ENCODE measurements around the gene GRM1. TPM values are rescaled to one million over a fixed set of nuclear protein-coding genes. Genes with fewer than 3 reads are reported as not detected.

Gene GRM1
- total RNA-seq, 4 donors from 2014 or later = 0.13 TPM; not detected in 3

GRCh38 chr6:146103416-146104072, 74.7 kb downstream of the GRM1 start:
- ATAC-seq = no peak
- peaks cover 3% of the 10 kb centered on the region for H3K27me3 ChIP-seq
- H3K9me3 ChIP-seq = no peaks in the 10 kb centered on the region
- H3K4me3 ChIP-seq = no peak overlapping the region
- no peaks in the 10 kb centered on the region for H3K36me3 ChIP-seq
- WGBS, 2 donors (ENCODE audit: low coverage in 1 of 2) = 75 to 85% methylated on average over 3 of the region's 3 CpGs
- H3K4me1 ChIP-seq = no peaks in the 10 kb centered on the region
- no peak overlapping the region for H3K27ac ChIP-seq
- TF ChIP-seq, protein P1, sequence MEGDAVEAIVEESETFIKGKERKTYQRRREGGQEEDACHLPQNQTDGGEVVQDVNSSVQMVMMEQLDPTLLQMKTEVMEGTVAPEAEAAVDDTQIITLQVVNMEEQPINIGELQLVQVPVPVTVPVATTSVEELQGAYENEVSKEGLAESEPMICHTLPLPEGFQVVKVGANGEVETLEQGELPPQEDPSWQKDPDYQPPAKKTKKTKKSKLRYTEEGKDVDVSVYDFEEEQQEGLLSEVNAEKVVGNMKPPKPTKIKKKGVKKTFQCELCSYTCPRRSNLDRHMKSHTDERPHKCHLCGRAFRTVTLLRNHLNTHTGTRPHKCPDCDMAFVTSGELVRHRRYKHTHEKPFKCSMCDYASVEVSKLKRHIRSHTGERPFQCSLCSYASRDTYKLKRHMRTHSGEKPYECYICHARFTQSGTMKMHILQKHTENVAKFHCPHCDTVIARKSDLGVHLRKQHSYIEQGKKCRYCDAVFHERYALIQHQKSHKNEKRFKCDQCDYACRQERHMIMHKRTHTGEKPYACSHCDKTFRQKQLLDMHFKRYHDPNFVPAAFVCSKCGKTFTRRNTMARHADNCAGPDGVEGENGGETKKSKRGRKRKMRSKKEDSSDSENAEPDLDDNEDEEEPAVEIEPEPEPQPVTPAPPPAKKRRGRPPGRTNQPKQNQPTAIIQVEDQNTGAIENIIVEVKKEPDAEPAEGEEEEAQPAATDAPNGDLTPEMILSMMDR (IDR thresholded peaks at IDR 0.05) = no peak
- no peak for TF ChIP-seq EP300 (IDR thresholded peaks at IDR 0.05)

DNA sequence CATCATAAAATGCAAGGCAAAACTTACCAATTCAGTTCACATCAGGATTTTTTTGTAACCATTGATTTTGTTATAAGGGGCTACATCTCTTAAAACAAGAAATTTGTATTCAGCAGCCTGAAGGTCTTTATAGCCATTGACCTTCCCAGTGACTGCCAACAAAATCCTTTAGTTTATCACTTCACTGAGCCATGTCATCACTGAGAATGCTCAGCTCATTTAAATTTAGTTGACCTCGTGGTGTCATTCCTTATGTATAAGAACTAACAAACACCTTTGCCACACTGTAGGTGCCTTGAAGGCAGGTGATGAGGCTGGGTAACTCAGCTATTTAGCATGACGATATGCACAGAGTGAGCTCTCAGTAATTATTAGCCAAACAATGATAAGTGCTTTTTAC, 77.7 kb downstream of the GRM1 start:
- no peak overlapping the region for H3K4me3 ChIP-seq
- no peaks in the 10 kb centered on the region for H3K36me3 ChIP-seq
- no peak for TF ChIP-seq EP300 (IDR thresholded peaks at IDR 0.05)
- no peak for TF ChIP-seq POLR2AphosphoS5 (IDR thresholded peaks at IDR 0.05)
- TF ChIP-seq, protein P1 (IDR thresholded peaks at IDR 0.05) = no peak
- TF ChIP-seq POLR2A (IDR thresholded peaks at IDR 0.05) = no peak
- no peak overlapping the region for H3K27ac ChIP-seq
- peaks cover 0 to 11% (median 0%) of the 10 kb centered on the region in 3 donors for H3K9me3 ChIP-seq
- peaks cover 3% of the 10 kb centered on the region for H3K27me3 ChIP-seq
- ATAC-seq = no peak
- 83 to 100% methylated on average over 1 to 2 of the region's 2 CpGs for WGBS, 2 donors (ENCODE audit: low coverage in 1 of 2)
- no peaks in the 10 kb centered on the region for H3K4me1 ChIP-seq

GRCh38 chr6:146110990-146111389, 82.1 kb downstream of the GRM1 start:
- ATAC-seq = no peak
- peaks cover 0 to 11% (median 0%) of the 10 kb centered on the region in 3 donors for H3K9me3 ChIP-seq
- WGBS, 2 donors (ENCODE audit: low coverage in 1 of 2) = 17% methylated on average over 1 of the region's 1 CpG
- H3K36me3 ChIP-seq = no peaks in the 10 kb centered on the region
- H3K4me1 ChIP-seq = no peaks in the 10 kb centered on the region
- no peak overlapping the region for H3K27ac ChIP-seq
- H3K4me3 ChIP-seq = no peak overlapping the region
- TF ChIP-seq, protein P1 (IDR thresholded peaks at IDR 0.05) = no peak
- no peak for TF ChIP-seq EP300 (IDR thresholded peaks at IDR 0.05)
- TF ChIP-seq POLR2A (IDR thresholded peaks at IDR 0.05) = no peak
- TF ChIP-seq POLR2AphosphoS5 (IDR thresholded peaks at IDR 0.05) = no peak
- H3K27me3 ChIP-seq = no peaks in the 10 kb centered on the region

DNA sequence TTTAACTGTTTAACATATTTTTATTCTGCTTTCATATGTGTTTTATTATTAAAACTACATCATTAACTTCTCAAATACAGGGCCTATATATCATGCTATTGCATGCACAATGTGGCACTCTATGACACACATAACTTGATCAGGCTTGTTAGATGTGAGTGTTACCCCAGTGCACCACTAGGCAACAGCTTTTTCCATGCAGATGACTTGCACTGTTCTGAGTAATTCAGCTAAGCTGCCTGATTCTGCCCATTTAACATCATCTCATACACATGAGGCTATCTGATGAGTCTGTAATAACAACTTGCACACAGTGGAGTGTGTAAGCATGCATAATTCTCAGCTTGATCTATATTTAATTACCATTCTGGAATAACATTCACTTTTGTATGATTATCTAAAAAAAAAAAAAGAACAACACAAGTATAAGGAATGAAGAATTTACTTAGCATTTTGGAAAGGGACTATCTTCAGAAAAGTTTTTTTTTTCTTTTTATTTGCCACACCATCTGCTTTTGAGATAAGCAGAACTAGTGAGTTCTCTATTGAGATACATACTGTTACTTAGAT, 83.1 kb downstream of the GRM1 start:
- ATAC-seq = no peak
- H3K36me3 ChIP-seq = no peaks in the 10 kb centered on the region

More for the DNA sequence above, 83.1 kb downstream of the GRM1 start:
- no peak overlapping the region for H3K4me3 ChIP-seq
- no peak overlapping the region for H3K27ac ChIP-seq
- H3K9me3 ChIP-seq = peaks cover 0 to 11% (median 0%) of the 10 kb centered on the region in 3 donors
- H3K4me1 ChIP-seq = no peaks in the 10 kb centered on the region
- TF ChIP-seq POLR2AphosphoS5 (IDR thresholded peaks at IDR 0.05) (no peak), EP300 (IDR thresholded peaks at IDR 0.05) (no peak), POLR2A (IDR thresholded peaks at IDR 0.05) (no peak)
- TF ChIP-seq, protein P1 (IDR thresholded peaks at IDR 0.05) = no peak
- no peaks in the 10 kb centered on the region for H3K27me3 ChIP-seq
